Ishikawa (cell line): Measurements from ENCODE around the gene MYORG.

Source experiments
- CEBPB ChIP-seq: IDR thresholded peaks from 2 replicates; pipeline ENCODE4 v1.6.1; 2012
- CREB1 ChIP-seq: IDR thresholded peaks from 2 replicates; pipeline ENCODE4 v1.6.1; 2012; ENCODE audit warnings: low read depth
- EGR1 ChIP-seq: IDR thresholded peaks from 2 replicates; pipeline ENCODE4 v1.6.1; 2012
- EP300 ChIP-seq: IDR thresholded peaks from 2 replicates; pipeline ENCODE4 v1.6.1; 2012; ENCODE audit warnings: borderline replicate concordance
- FOXM1 ChIP-seq: IDR thresholded peaks from 2 replicates; pipeline ENCODE4 v1.6.1; 2012; ENCODE audit warnings: low read depth, borderline replicate concordance
- MAX ChIP-seq: IDR thresholded peaks from 2 replicates; pipeline ENCODE4 v1.6.1; 2012
- NFIC ChIP-seq: IDR thresholded peaks from 2 replicates; pipeline ENCODE4 v1.6.1; 2012
- RAD21 ChIP-seq: IDR thresholded peaks from 2 replicates; pipeline ENCODE4 v1.6.1; 2012; ENCODE audit warnings: low read depth
- REST ChIP-seq: IDR thresholded peaks from 2 replicates; pipeline ENCODE4 v1.6.1; 2012; ENCODE audit warnings: low read depth, mild to moderate bottlenecking
- TAF1 ChIP-seq: IDR thresholded peaks from 2 replicates; pipeline ENCODE4 v1.6.1; 2012; ENCODE audit warnings: low read depth, mild to moderate bottlenecking
- TCF12 ChIP-seq: IDR thresholded peaks from 2 replicates; pipeline ENCODE4 v1.6.1; 2012; ENCODE audit warnings: low read depth
- TEAD4 ChIP-seq: IDR thresholded peaks from 2 replicates; pipeline ENCODE4 v1.6.1; 2012
- USF1 ChIP-seq: IDR thresholded peaks from 2 replicates; pipeline ENCODE4 v1.6.1; 2012
- YY1 ChIP-seq: IDR thresholded peaks from 2 replicates; pipeline ENCODE4 v1.6.1; 2012; ENCODE audit warnings: low read depth
- ZBTB7A ChIP-seq: IDR thresholded peaks from 2 replicates; pipeline ENCODE4 v1.6.1; 2012; ENCODE audit warnings: low read depth

MYORG gene

GRCh38 chr9:34409154-34409553 is 32.5 kb upstream of the MYORG start:
- no peak for TF ChIP-seq CEBPB
- TF ChIP-seq TEAD4, result no peak
- TF ChIP-seq TAF1, result no peak
- no peak for TF ChIP-seq ZBTB7A
- TF ChIP-seq REST, result no peak
- TF ChIP-seq YY1, result no peak
- no peak for TF ChIP-seq EGR1
- TF ChIP-seq FOXM1, result no peak
- no peak for TF ChIP-seq RAD21
- TF ChIP-seq USF1, result no peak
- no peak for TF ChIP-seq CREB1
- TF ChIP-seq NFIC, result no peak
- TF ChIP-seq TCF12, result no peak
- TF ChIP-seq MAX, result no peak
- no peak for TF ChIP-seq EP300

- TF ChIP-seq CEBPB (no peak), FOXM1 (no peak), TAF1 (no peak), ZBTB7A (no peak), EP300 (no peak), REST (no peak), MAX (no peak), NFIC (no peak), RAD21 (no peak), CREB1 (no peak), EGR1 (no peak), USF1 (no peak), TCF12 (no peak), YY1 (no peak), TEAD4 (no peak)
These were observed 31.5 kb upstream of the MYORG start for GRCh38 chr9:34408173-34408572.

- TF ChIP-seq YY1 (no peak), REST (peak; percentile 55; the same call in 1 of the 2 replicates), FOXM1 (no peak), TCF12 (no peak), EGR1 (no peak)
These were observed 29.5 kb upstream of the MYORG start for GRCh38 chr9:34406219-34406618.

GRCh38 chr9:34405719-34406118 is 29.0 kb upstream of the MYORG start:
- no peak for TF ChIP-seq ZBTB7A
- no peak for TF ChIP-seq TEAD4
- TF ChIP-seq FOXM1, result no peak
- TF ChIP-seq EP300, result no peak
